BLaER1 treated with 17β-estradiol and CSF1 and Interleukin-3, amounts not matched to agents 10 nM and 100 nM (cell line): ENCODE results near the gene SEPTIN5.

Source experiments
- H3K27ac ChIP-seq, 11 experiments: shearing (Covaris generic); formaldehyde crosslinking; 2 replicates each; pipeline ENCODE4 v1.8.1; 2022
- H3K27me3 ChIP-seq, 11 experiments: shearing (Covaris generic); formaldehyde crosslinking; 2 replicates each; pipeline ENCODE4 v1.8.1; 2022
- H3K36me3 ChIP-seq, 11 experiments: shearing (Covaris generic); formaldehyde crosslinking; 2 replicates each; pipeline ENCODE4 v1.8.1; 2022
- H3K4me1 ChIP-seq, 10 experiments: shearing (Covaris generic); formaldehyde crosslinking; 2 replicates each; pipeline ENCODE4 v1.8.1; 2022
- H3K4me2 ChIP-seq, 11 experiments: shearing (Covaris generic); formaldehyde crosslinking; 2 replicates each; pipeline ENCODE4 v1.8.1; 2022
- H3K4me3 ChIP-seq, 10 experiments: shearing (Covaris generic); formaldehyde crosslinking; 2 replicates each; pipeline ENCODE4 v1.8.1; 2022
- H3K9ac ChIP-seq, 11 experiments: shearing (Covaris generic); formaldehyde crosslinking; 2 replicates each; pipeline ENCODE4 v1.8.1; 2022
- H3K9me3 ChIP-seq, 11 experiments: shearing (Covaris generic); formaldehyde crosslinking; replicated peaks in 1 of 11; 2 replicates each; pipeline ENCODE4 v1.8.1; 2022
- H4K20me1 ChIP-seq, 11 experiments: shearing (Covaris generic); formaldehyde crosslinking; 2 replicates each; pipeline ENCODE4 v1.8.1; 2022
- Cebpa-rat ChIP-seq, 11 experiments: shearing (Covaris generic); IDR thresholded peaks; 2 replicates each; pipeline ENCODE4 v1.8.1; 2022

The SEPTIN5 gene

DNA sequence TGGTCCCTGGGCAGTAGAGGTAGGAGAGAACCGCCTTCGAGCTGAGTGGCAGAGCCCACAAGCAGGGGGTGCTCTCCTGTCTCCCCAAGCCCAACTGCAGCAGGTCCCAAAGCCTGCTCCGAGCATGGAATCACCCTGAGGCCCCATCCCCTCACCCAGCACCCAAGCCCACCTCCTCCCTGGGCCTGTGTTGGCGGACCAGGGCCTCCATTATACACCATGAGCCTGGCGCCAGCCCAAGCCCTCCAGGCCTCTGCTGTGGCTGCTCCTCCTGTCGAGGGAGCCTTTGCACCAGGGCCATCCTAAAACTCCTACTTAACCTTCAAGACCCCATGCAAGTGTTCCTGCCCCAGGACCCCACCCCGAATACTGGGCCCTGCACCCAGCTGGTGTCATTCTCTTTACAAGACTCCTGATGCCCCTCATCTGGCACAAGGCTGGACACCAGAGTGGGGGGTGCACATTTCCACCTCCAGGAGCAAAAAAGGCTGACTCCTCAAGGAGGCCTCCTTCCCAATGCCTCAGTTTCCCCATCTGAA, 25.7 kb downstream of the SEPTIN5 start:
- H3K9ac ChIP-seq: no peak overlapping the region
- H3K36me3 ChIP-seq: no peaks in the 10 kb centered on the region
- no peaks in the 10 kb centered on the region for H3K27me3 ChIP-seq
- peaks cover 0 to 8% (median 5%) of the 10 kb centered on the region in 10 experiments; a peak in 9 of 20 replicates for H3K4me1 ChIP-seq
- no peak overlapping the region for H3K4me3 ChIP-seq
- TF ChIP-seq Cebpa-rat (IDR thresholded peaks at IDR 0.05): no peak
- no peak overlapping the region for H3K4me2 ChIP-seq
- peaks cover 0 to 37% (median 0%) of the 10 kb centered on the region in 11 experiments; a peak in 3 of 22 replicates for H4K20me1 ChIP-seq
- no peak overlapping the region for H3K27ac ChIP-seq
- no peaks in the 10 kb centered on the region for H3K9me3 ChIP-seq

DNA sequence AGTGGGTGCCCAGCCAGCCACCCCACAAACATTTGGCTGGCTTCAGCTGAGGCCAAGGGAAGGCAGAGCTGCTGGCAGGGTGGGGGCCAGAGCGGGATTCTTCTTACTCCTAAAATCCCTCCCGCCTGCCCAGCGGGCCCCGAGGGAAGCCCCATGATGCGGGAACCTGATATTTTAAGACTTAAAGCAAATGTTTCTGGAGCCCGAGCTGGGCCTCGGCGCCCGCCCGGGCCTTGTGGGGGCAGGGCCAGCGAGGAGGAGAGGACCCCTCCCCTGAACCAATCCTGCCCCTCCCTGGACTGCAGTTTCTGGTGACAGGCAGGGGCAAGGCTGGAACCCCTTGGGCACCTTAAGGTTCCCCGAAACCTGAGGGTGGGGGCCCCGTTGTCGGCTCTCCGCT, 26.3 kb downstream of the SEPTIN5 start:
- Histone ChIP-seq H3K36me3 (no peaks in the 10 kb centered on the region), H3K27ac (no peak overlapping the region), H3K4me1 (peaks cover 0 to 12% (median 5%) of the 10 kb centered on the region in 10 experiments; a peak in 16 of 20 replicates), H3K9ac (no peak overlapping the region), H3K9me3 (no peaks in the 10 kb centered on the region), H4K20me1 (peaks cover 0 to 32% (median 0%) of the 10 kb centered on the region in 11 experiments; a peak in 2 of 22 replicates), H3K4me3 (no peak overlapping the region), H3K4me2 (no peak overlapping the region), H3K27me3 (no peaks in the 10 kb centered on the region)
- TF ChIP-seq Cebpa-rat (IDR thresholded peaks at IDR 0.05): no peak

DNA sequence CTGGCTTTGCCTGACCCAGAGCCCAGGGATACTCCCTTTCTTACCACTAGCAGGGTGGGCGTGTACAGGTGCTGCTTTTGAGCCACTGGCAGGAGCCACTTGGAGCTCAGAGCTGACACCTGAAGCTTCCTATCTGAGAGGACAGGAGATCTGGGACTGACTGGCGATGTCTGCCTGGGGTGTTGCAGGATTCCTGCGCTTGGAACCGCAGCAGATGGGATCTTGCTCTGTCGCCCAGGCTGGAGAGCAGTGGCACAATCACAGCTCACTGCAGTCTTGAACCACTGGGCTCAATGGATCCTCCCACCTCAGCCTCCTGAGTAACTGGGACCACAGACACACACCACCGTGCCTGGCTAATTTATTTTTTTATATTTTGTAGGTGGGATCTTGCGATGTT, 26.8 kb downstream of the SEPTIN5 start:
- peaks cover 0 to 32% (median 0%) of the 10 kb centered on the region in 11 experiments; a peak in 2 of 22 replicates for H4K20me1 ChIP-seq
- H3K9ac ChIP-seq: no peak overlapping the region
- no peak overlapping the region for H3K27ac ChIP-seq
- H3K4me2 ChIP-seq: no peak overlapping the region
- H3K36me3 ChIP-seq: no peaks in the 10 kb centered on the region
- H3K4me1 ChIP-seq: peaks cover 5 to 17% (median 10%) of the 10 kb centered on the region in 10 experiments; a peak in 18 of 20 replicates
- no peak overlapping the region for H3K4me3 ChIP-seq
- H3K9me3 ChIP-seq: no peaks in the 10 kb centered on the region
- no peak for TF ChIP-seq Cebpa-rat (IDR thresholded peaks at IDR 0.05)
- no peaks in the 10 kb centered on the region for H3K27me3 ChIP-seq

DNA sequence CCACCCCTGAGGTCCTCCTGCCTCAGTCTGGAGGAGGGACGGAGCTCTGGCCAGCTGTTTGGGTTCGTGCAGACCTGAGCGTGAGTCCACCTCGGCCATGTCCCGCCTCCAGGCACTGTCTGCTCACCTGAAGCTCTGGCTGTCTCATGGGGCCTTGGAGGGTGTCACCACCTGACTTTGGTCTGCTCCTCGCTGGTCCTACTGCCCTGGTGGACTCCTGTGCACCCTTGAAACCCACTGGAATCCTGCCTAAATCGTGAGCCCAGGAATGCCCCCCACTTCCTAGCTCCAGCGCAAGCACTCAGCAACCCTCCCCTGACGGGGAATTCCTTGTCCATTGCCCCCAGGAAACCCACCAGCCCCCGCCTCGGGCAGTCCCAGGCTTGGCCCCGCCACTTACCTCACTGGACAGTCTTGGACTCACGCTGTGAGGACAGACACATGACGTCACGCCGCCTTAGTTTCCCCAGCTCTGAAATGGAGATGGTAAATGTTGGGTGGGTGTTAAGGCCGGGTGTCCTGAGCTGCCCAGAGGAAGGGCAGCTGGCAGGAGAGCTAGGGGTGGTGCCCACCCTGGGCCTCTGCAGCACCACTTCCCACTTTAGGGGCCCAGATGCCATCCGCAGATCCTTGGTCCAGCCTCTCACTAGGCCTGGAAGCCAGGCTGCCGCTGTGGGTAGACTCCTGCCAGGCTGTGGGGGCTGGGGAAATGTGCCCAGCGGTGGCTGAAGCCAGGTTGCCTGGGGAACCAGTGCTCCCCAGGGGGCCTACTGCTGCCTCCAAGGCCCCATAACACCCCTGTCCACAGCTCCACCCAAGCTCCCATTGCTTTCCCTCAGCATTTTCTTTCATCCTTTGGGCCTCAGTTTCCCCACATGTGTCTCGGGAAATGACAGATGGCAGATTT, 28.1 kb downstream of the SEPTIN5 start:
- Histone ChIP-seq H3K4me3 (no peak overlapping the region), H4K20me1 (peaks cover 0 to 41% (median 0%) of the 10 kb centered on the region in 11 experiments; a peak in 2 of 22 replicates), H3K9me3 (no peaks in the 10 kb centered on the region), H3K9ac (no peak overlapping the region), H3K4me2 (peak overlapping the region in 5 of 11 experiments; percentile 9 to 43 (median 18); a peak in 6 of 22 replicates), H3K36me3 (no peaks in the 10 kb centered on the region), H3K27me3 (no peaks in the 10 kb centered on the region), H3K4me1 (peaks cover 7 to 23% (median 17%) of the 10 kb centered on the region in 10 experiments; a peak in 18 of 20 replicates), H3K27ac (no peak overlapping the region)
- no peak for TF ChIP-seq Cebpa-rat (IDR thresholded peaks at IDR 0.05)

DNA sequence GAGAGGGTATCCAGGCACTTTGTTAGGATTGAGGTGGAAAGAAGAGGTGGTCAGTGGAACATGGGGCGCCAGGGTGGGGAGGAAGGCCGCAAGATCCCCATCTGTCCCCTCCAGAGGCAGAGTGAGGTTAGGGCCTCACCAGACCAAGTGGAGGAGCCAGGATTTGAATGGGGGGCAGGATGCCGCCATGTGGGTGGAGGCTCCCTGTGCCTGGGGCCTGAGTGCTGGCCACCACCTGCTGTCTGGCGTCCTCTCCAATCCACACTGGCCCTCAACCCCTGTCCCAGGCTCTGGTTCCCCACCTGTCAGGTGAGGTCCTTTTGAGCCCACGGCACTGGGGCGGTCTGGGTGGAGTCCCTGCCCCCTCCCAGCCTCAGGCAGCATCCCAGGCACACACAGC, 28.8 kb downstream of the SEPTIN5 start:
- H3K4me2 ChIP-seq: peak overlapping the region in 5 of 11 experiments; percentile 9 to 43 (median 18); a peak in 5 of 22 replicates

DNA sequence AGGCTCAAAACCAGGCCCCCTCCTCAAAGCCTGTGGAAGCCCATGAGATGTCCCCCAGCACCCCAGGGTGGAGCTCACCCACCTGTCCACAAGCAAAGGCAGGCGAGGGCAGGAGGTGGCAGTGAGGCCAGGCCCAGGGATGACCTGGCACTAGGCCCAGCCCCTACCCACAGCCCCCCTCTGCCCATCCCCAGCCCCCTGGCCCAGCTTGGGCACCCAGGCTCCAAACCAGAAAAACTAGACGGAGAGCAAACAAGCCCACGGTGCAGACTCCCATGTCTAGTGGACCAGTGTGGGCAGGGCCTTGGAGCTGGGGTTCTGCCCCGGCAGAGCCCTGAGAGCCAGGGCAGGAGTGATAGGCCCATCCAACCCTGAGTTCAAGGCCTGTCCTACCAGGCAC, 29.3 kb downstream of the SEPTIN5 start:
- no peak overlapping the region for H3K27ac ChIP-seq
- H3K36me3 ChIP-seq: no peaks in the 10 kb centered on the region
- H4K20me1 ChIP-seq: peaks cover 0 to 41% (median 0%) of the 10 kb centered on the region in 11 experiments; a peak in 2 of 22 replicates
- H3K4me3 ChIP-seq: no peak overlapping the region
- H3K9ac ChIP-seq: no peak overlapping the region
- peaks cover 0 to 9% (median 4%) of the 10 kb centered on the region in 11 experiments; a peak in 8 of 22 replicates for H3K27me3 ChIP-seq
- TF ChIP-seq Cebpa-rat (IDR thresholded peaks at IDR 0.05): no peak
- no peaks in the 10 kb centered on the region for H3K9me3 ChIP-seq
- no peak overlapping the region for H3K4me2 ChIP-seq
- peaks cover 7 to 27% (median 18%) of the 10 kb centered on the region in 10 experiments; a peak in 18 of 20 replicates for H3K4me1 ChIP-seq

More for the DNA sequence above, 28.8 kb downstream of the SEPTIN5 start:
- H4K20me1 ChIP-seq: peaks cover 0 to 41% (median 0%) of the 10 kb centered on the region in 11 experiments; a peak in 2 of 22 replicates
- peaks cover 7 to 23% (median 17%) of the 10 kb centered on the region in 10 experiments; a peak in 18 of 20 replicates for H3K4me1 ChIP-seq
- H3K9ac ChIP-seq: no peak overlapping the region
- H3K9me3 ChIP-seq: no peaks in the 10 kb centered on the region
- H3K27me3 ChIP-seq: peaks cover 0 to 3% (median 0%) of the 10 kb centered on the region in 11 experiments; a peak in 2 of 22 replicates
- no peak for TF ChIP-seq Cebpa-rat (IDR thresholded peaks at IDR 0.05)
- no peak overlapping the region for H3K27ac ChIP-seq
- H3K36me3 ChIP-seq: no peaks in the 10 kb centered on the region
- H3K4me3 ChIP-seq: no peak overlapping the region

DNA sequence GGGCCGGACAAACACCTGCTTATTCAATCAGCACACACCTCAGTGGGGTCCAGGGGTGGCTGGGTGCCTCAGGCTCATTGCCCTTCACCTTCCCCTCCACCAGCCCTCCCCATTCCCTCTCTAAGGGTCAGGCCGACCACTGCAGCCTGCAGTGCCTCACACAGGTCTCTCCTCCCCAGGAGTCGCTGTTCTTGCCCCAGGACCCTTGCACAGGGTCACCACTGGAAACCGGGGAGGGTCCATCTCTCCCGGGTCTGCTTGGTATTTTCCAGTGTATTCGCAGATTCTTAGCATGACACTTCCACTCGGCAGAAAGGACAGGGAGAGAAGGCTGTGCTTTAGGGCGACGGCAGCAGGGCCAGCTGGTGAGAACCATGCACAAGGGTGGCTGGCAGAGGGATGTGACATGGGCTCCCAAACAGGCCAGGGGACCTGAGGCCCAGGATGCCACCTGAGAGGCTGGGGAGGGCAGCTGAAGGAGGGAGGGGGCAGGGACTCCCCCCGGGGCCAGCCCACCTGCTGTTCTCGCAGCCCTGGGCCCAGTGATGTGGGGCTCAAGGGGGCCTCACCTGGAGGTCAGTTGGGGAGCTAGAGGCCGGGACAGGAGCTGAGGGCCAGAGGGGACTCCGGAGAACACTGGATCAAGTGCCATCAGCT, 30.2 kb downstream of the SEPTIN5 start:
- peaks cover 0 to 37% (median 0%) of the 10 kb centered on the region in 11 experiments; a peak in 3 of 22 replicates for H4K20me1 ChIP-seq
- no peak overlapping the region for H3K27ac ChIP-seq
- H3K27me3 ChIP-seq: peaks cover 0 to 17% (median 11%) of the 10 kb centered on the region in 11 experiments; a peak in 12 of 22 replicates
- H3K36me3 ChIP-seq: no peaks in the 10 kb centered on the region
- H3K9me3 ChIP-seq: no peaks in the 10 kb centered on the region
- H3K9ac ChIP-seq: no peak overlapping the region
- no peak overlapping the region for H3K4me2 ChIP-seq
- no peak overlapping the region for H3K4me3 ChIP-seq
- no peak for TF ChIP-seq Cebpa-rat (IDR thresholded peaks at IDR 0.05)
- H3K4me1 ChIP-seq: peaks cover 7 to 30% (median 20%) of the 10 kb centered on the region in 10 experiments; a peak in 18 of 20 replicates

DNA sequence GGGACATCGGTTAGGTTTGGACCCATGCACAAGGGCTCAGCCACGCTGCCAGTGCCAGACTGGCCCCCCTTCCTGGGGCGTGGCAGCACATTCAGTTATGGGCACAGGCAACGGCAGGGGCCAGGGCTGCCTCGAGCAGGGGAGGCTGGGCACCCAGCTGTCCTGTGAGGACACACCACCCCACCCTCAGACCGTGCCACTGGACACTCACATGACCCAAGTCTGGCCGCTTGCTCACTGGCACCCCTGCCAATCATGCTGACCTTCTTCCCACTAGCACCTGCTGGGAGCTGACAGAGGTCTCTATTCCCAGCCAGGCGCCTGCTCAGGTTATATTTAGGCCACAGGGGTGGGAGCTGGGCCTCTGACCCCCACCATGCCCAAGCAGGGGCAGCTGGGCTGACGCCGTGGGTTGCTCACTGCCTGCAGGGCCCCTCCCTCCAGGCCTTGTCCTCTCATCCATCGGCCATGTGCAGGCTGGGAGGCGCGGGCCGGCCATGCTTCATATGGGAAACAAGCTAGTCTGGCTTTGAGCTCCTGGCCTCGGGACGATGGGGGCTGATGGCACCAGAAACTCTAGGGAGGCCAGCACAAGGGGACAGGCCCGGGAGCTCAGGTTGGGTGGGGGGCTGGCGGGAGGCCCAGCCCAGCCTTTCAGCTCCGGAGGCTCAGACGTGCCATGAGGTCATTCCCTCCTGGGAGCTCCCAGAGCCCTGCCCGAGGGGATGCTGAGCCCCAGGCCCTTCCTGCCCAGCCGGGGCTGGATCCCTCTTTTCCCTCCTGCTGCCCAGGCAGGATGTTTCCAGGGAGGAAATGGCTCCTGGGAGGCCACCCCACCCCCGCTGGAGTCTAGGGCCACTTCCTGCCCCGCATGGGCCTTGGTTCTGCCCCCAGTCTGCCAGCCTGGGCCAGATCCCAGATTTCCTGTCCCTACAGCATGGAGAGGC, 31.1 kb downstream of the SEPTIN5 start:
- Histone ChIP-seq H3K36me3 (no peaks in the 10 kb centered on the region), H3K4me2 (peak overlapping the region; percentile 23 to 59 (median 43); a peak in 21 of 22 replicates), H4K20me1 (peaks cover 0 to 35% (median 0%) of the 10 kb centered on the region in 11 experiments; a peak in 3 of 22 replicates), H3K27ac (no peak overlapping the region), H3K9me3 (no peaks in the 10 kb centered on the region), H3K4me1 (peaks cover 7 to 30% (median 20%) of the 10 kb centered on the region in 10 experiments; a peak in 18 of 20 replicates), H3K9ac (no peak overlapping the region), H3K4me3 (no peak overlapping the region), H3K27me3 (peaks cover 3 to 26% (median 18%) of the 10 kb centered on the region in 11 experiments; a peak in 15 of 22 replicates)
- no peak for TF ChIP-seq Cebpa-rat (IDR thresholded peaks at IDR 0.05)
